GM12878 (cell line): Measurements from ENCODE around the gene MTMR1. TPM values are rescaled to one million over a fixed set of nuclear protein-coding genes. Genes with fewer than 3 reads are reported as not detected.

Experiments used
- ATAC-seq: fragments of 200-7000 bp; cut with Tn5 transposase; 3 replicates; pipeline ENCODE4 v1.9.1; 2020; ENCODE audit warnings: mild to moderate bottlenecking, moderate library complexity
- BruUV-seq: library from RNA; stranded (reverse); fragments of 400-500 nt; replicated peaks from 2 replicates; lab custom pipeline; 2021; lab: Mats Ljungman, UMichigan
- CTCF ChIA-PET: fragments of 300-600 bp; sonication (Branson Sonifier 250); formaldehyde crosslinking; extraction: SDS; loops from one replicate; lab custom pipeline; 2021; ENCODE audit warnings: inconsistent platforms; lab: Yijun Ruan, JAX
- POLR2A ChIA-PET: fragments of 350-600 bp; formaldehyde crosslinking; extraction: SDS; loops from one replicate; lab custom pipeline; 2021; ENCODE audit warnings: inconsistent platforms; lab: Charles Lee
- RAD21 ChIA-PET: fragments of 300-600 bp; sonication (Branson Sonifier 250); formaldehyde crosslinking; loops from one replicate; lab custom pipeline; 2023; ENCODE audit warnings: antibody characterized with exemption; ENCODE audit not compliant: unreplicated experiment; lab: Charles Lee
- SMC1A ChIA-PET: fragments of 300-600 bp; sonication (Branson Sonifier 250); formaldehyde crosslinking; loops from one replicate; lab custom pipeline; 2023; ENCODE audit not compliant: unreplicated experiment, uncharacterized antibody; lab: Charles Lee
- DNase-seq: peaks from one replicate; pipeline ENCODE4 v3.0.0-alpha.2; 2011; ENCODE audit warnings: low read depth, low spot score
- FAIRE-seq: peaks from 3 replicates; lab custom pipeline; 2011; peaks lifted over from hg19 to GRCh38; lab: Jason Lieb, UNC
- H2AFZ ChIP-seq: 2 replicates; pipeline ENCODE4 v1.6.0; 2011; ENCODE audit warnings: low read depth, low read length, control low read depth; ENCODE audit not compliant: control insufficient read depth
- H3K27ac ChIP-seq: 2 replicates; pipeline ENCODE4 v1.5.1; 2011; ENCODE audit warnings: control low read depth; ENCODE audit not compliant: control insufficient read depth, insufficient read depth
- H3K27me3 ChIP-seq, 2 experiments: replicated peaks in 1 of 2; 2 replicates each; pipeline versions ENCODE4 v1.6.0 to v1.6.1; 2011; ENCODE audit warnings: low read length in 1 of 2; ENCODE audit not compliant: control insufficient read depth in 2 of 2, insufficient read depth in 2 of 2
- H3K36me3 ChIP-seq, 2 experiments: 2 replicates each; pipeline ENCODE4 v1.5.1; 2011; ENCODE audit warnings: low read length in 1 of 2; ENCODE audit not compliant: control insufficient read depth in 2 of 2, insufficient read depth in 2 of 2
- H3K4me1 ChIP-seq: 2 replicates; pipeline ENCODE4 v1.6.1; 2011; ENCODE audit warnings: mild to moderate bottlenecking, low read length, moderate library complexity, mixed read lengths; ENCODE audit not compliant: control insufficient read depth, insufficient read depth
- H3K4me2 ChIP-seq: 2 replicates; pipeline ENCODE4 v1.6.0; 2011; ENCODE audit warnings: control low read depth; ENCODE audit not compliant: control insufficient read depth, insufficient read depth
- H3K4me3 ChIP-seq: fragments of 200-600 bp; sonication (generic); 2 replicates; pipeline ENCODE4 v1.5.1; 2016
- H3K79me2 ChIP-seq: 2 replicates; pipeline ENCODE4 v1.6.0; 2011; ENCODE audit warnings: low read length; ENCODE audit not compliant: control insufficient read depth, insufficient read depth
- H3K9ac ChIP-seq: 2 replicates; pipeline ENCODE4 v1.8.0; 2011; ENCODE audit warnings: low read length, control low read depth, mixed read lengths; ENCODE audit not compliant: control insufficient read depth, insufficient read depth
- H3K9me3 ChIP-seq: replicated peaks from 3 replicates; pipeline ENCODE4 v1.5.1; 2011; ENCODE audit warnings: mild to moderate bottlenecking, low read length; ENCODE audit not compliant: control insufficient read depth, insufficient read depth
- H4K20me1 ChIP-seq: 2 replicates; pipeline ENCODE4 v1.6.0; 2011; ENCODE audit not compliant: control insufficient read depth, insufficient read depth
- BCL11A ChIP-seq: IDR thresholded peaks from 2 replicates; pipeline ENCODE4 v1.6.1; 2011; ENCODE audit warnings: low read depth, low read length
- BHLHE40 ChIP-seq, 2 experiments: fragments of 450-650 bp in 1 of 2; IDR thresholded peaks; 2 replicates each; pipeline ENCODE4 v1.6.1; 2011 to 2017; ENCODE audit warnings: low read depth in 2 of 2, borderline replicate concordance in 1 of 2, improper control_type of control experiment in 1 of 2, low read length in 1 of 2, mild to moderate bottlenecking in 1 of 2
- E2F8 ChIP-seq: fragments of 450-650 bp; IDR thresholded peaks from 2 replicates; pipeline ENCODE4 v1.6.1; 2018; ENCODE audit warnings: mild to moderate bottlenecking, low read depth, moderate library complexity; ENCODE audit not compliant: partially characterized antibody
- ELK1 ChIP-seq: IDR thresholded peaks from 2 replicates; pipeline ENCODE4 v1.6.1; 2012; ENCODE audit warnings: low read depth, low read length, improper control_type of control experiment
- NFIC ChIP-seq: IDR thresholded peaks from 2 replicates; pipeline ENCODE4 v1.6.1; 2012; ENCODE audit warnings: low read depth, mild to moderate bottlenecking, inconsistent platforms, low read length, moderate library complexity
- NKRF ChIP-seq: fragments of 450-650 bp; conservative IDR thresholded peaks from 2 replicates; pipeline ENCODE4 v1.6.1; 2017; ENCODE audit warnings: mild to moderate bottlenecking, moderate library complexity
- SMAD5 ChIP-seq: IDR thresholded peaks from 2 replicates; pipeline ENCODE4 v1.6.1; 2016; ENCODE audit warnings: antibody characterized with exemption, low read depth
- SREBF1 ChIP-seq: IDR thresholded peaks from 2 replicates; pipeline ENCODE4 v1.6.1; 2012; ENCODE audit warnings: mild to moderate bottlenecking, low read length
- TBL1XR1 ChIP-seq: IDR thresholded peaks from 2 replicates; pipeline ENCODE4 v1.6.1; 2012; ENCODE audit warnings: low read depth, low read length, improper control_type of control experiment
- TCF7 ChIP-seq: IDR thresholded peaks from 2 replicates; pipeline ENCODE4 v1.6.1; 2014; ENCODE audit warnings: antibody characterized with exemption, borderline replicate concordance
- ZNF217 ChIP-seq: fragments of 450-650 bp; IDR thresholded peaks from 2 replicates; pipeline ENCODE4 v1.6.1; 2017; ENCODE audit warnings: antibody characterized with exemption, mild to moderate bottlenecking
- WGBS: methylation state at CpG from one replicate; pipeline ENCODE4 v1.1.6; 2016; ENCODE audit warnings: low lambda C conversion rate; ENCODE audit not compliant: insufficient replicate concordance, insufficient coverage; ENCODE audit errors: missing lambda C conversion rate; 5-methylcytosine and 5-hydroxymethylcytosine counted together
- in situ Hi-C: fragments of 300-500 bp; cut with MboI; formaldehyde crosslinking; loops from 9 replicates; pipeline ENCODE4 v1.14.3; 2018; ENCODE audit warnings: mixed read lengths
- intact Hi-C: fragments of 100-400 bp; cut with micrococcal nuclease; formaldehyde crosslinking; loops from one replicate; pipeline ENCODE4 v1.14.2; 2022; ENCODE audit not compliant: unreplicated experiment
- polyA plus RNA-seq, 11 experiments: library from polyadenylated mRNA; depleted of rRNA in 4 of 11; unstranded in 6 of 11; stranded (reverse) in 5 of 11; fragments of >200 nt; fragmentation: Nextera tagmentation in 4 of 11; fragmentation: Illumina TruSeq in 1 of 11; extraction: Ambion mirVana in 4 of 11; extraction: Trizol in 1 of 11; gene quantifications; 1 replicate in 1 of 11; 2 replicates in 10 of 11; pipeline versions ENCODE4 v1.2.1 to v1.2.3, GENCODE V29; 2011 to 2016; ENCODE audit warnings: inconsistent platforms in 2 of 11, missing spikeins in 2 of 11, low read depth in 1 of 11
- total RNA-seq, 4 experiments: library from RNA; depleted of rRNA in 3 of 4; stranded (reverse); fragments of >200 nt in 3 of 4; fragmentation: Illumina TruSeq in 1 of 4; extraction: Trizol in 1 of 4; gene quantifications; 2 replicates each; pipeline versions ENCODE4 v1.2.1 to v1.2.3, GENCODE V29; 2013 to 2021
- TF ChIP-seq, protein P1 (sequence below): fragments of 450-650 bp; IDR thresholded peaks from 2 replicates; pipeline ENCODE4 v1.6.1; 2017; ENCODE audit warnings: borderline replicate concordance

Gene MTMR1
- total and polyA plus RNA-seq, 10 of the 15 experiments (the other 5 are each of a cell fraction or from before 2014, with no cell fraction given), result 1.2 to 32.2 (median 22.9) TPM

GRCh38 chrX:150768580-150769190, 75.5 kb downstream of the MTMR1 start:
- ChIA-PET CTCF (interaction anchor here (1.1 kb wide), 1 partner anchor 315 kb away, joined by 4 read pairs; no protein-coding TSS in a partner anchor), SMC1A (interaction anchor here (5.1 kb wide), 1 partner anchor 314 kb away, joined by 40 read pairs; no protein-coding TSS in a partner anchor), RAD21 (interaction anchor here (0.6 to 1.4 kb wide), 3 partner anchors 52 to 314 kb away, joined by 4 to 6 read pairs (median 5); no protein-coding TSS in a partner anchor), POLR2A (no interaction called here)
- intact Hi-C loops (no loop called here), in situ Hi-C loops (loop anchor here (25.0 kb wide), 1 partner anchor 919 kb away; the partner anchor contains the start of gene PRRG3)
- Histone ChIP-seq H3K27me3 (no peaks in the 10 kb centered on the region), H3K4me3 (no peak overlapping the region), H3K9ac (no peak overlapping the region), H4K20me1 (no peaks in the 10 kb centered on the region; the same call in 1 of the 2 replicates), H3K9me3 (no peaks in the 10 kb centered on the region), H3K27ac (no peak overlapping the region), H3K4me1 (no peaks in the 10 kb centered on the region), H3K36me3 (no peaks in the 10 kb centered on the region; a peak in 2 of 4 replicates), H3K79me2 (no peaks in the 10 kb centered on the region), H2AFZ (no peak overlapping the region), H3K4me2 (no peak overlapping the region)
- no peak for ATAC-seq
- BruUV-seq, result no TSS peak
- DNase-seq, result no peak
- FAIRE-seq, result no peak
- WGBS, result 66% methylated on average over 19 of the region's 19 CpGs
- TF ChIP-seq E2F8 (no peak), NKRF (no peak), TCF7 (no peak), ELK1 (no peak), SMAD5 (no peak), TBL1XR1 (no peak), BCL11A (no peak), ZNF217 (no peak), NFIC (no peak), BHLHE40 (IDR thresholded peaks at IDR 0.05; ENCODE audit: borderline replicate concordance in 1 of 2, low read depth in 2 of 2, low read length in 1 of 2) (no peak), SREBF1 (no peak)
- TF ChIP-seq, protein P1, sequence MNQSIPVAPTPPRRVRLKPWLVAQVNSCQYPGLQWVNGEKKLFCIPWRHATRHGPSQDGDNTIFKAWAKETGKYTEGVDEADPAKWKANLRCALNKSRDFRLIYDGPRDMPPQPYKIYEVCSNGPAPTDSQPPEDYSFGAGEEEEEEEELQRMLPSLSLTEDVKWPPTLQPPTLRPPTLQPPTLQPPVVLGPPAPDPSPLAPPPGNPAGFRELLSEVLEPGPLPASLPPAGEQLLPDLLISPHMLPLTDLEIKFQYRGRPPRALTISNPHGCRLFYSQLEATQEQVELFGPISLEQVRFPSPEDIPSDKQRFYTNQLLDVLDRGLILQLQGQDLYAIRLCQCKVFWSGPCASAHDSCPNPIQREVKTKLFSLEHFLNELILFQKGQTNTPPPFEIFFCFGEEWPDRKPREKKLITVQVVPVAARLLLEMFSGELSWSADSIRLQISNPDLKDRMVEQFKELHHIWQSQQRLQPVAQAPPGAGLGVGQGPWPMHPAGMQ, result no peak
